ENCODE measurements around the gene AJAP1.

The AJAP1 gene

GRCh38 chr1:4723106-4723505, 68.7 kb downstream of the AJAP1 start:
- TF ChIP-seq SPI1 (IDR thresholded peaks at IDR 0.05; ENCODE audit: borderline replicate concordance, low read depth): no peak
- no peak for TF ChIP-seq POLR2AphosphoS5 (IDR thresholded peaks at IDR 0.05; ENCODE audit: low read depth)
- no peak for TF ChIP-seq GABPA (IDR thresholded peaks at IDR 0.05; ENCODE audit: low read depth)
- TF ChIP-seq REST (IDR thresholded peaks at IDR 0.05; ENCODE audit: insufficient replicate concordance, low read depth): no peak
- TF ChIP-seq CTCF (IDR thresholded peaks at IDR 0.05; ENCODE audit: insufficient read depth, low read length): no peak
- no peak for DNase-seq (ENCODE audit: low read depth in 1 of 2, low spot score in 1 of 2)
- no peak overlapping the region for H3K4me3 ChIP-seq (replicated peaks; ENCODE audit: insufficient read depth, low read length)
- H3K27ac ChIP-seq (replicated peaks): no peak overlapping the region
- no peaks in the 10 kb centered on the region for H3K27me3 ChIP-seq (ENCODE audit: insufficient read depth, poor library complexity, severe bottlenecking)

- Histone ChIP-seq H3K27me3 (ENCODE audit: insufficient read depth, poor library complexity, severe bottlenecking) (no peaks in the 10 kb centered on the region), H3K4me3 (replicated peaks; ENCODE audit: insufficient read depth, low read length) (no peak overlapping the region), H3K27ac (replicated peaks) (no peak overlapping the region)
- DNase-seq (ENCODE audit: low read depth in 1 of 2, low spot score in 1 of 2): no peak
- TF ChIP-seq REST (IDR thresholded peaks at IDR 0.05; ENCODE audit: insufficient replicate concordance, low read depth): no peak
- TF ChIP-seq CTCF (IDR thresholded peaks at IDR 0.05; ENCODE audit: insufficient read depth, low read length): no peak
- no peak for TF ChIP-seq POLR2AphosphoS5 (IDR thresholded peaks at IDR 0.05; ENCODE audit: low read depth)
- TF ChIP-seq SPI1 (IDR thresholded peaks at IDR 0.05; ENCODE audit: borderline replicate concordance, low read depth): no peak
- no peak for TF ChIP-seq GABPA (IDR thresholded peaks at IDR 0.05; ENCODE audit: low read depth)
These were observed 69.6 kb downstream of the AJAP1 start for GRCh38 chr1:4724001-4724400.

- H3K27me3 ChIP-seq (ENCODE audit: insufficient read depth, poor library complexity, severe bottlenecking): no peaks in the 10 kb centered on the region
- TF ChIP-seq SPI1 (IDR thresholded peaks at IDR 0.05; ENCODE audit: borderline replicate concordance, low read depth) (peak; percentile 23; the same call in 1 of the 2 replicates), CTCF (IDR thresholded peaks at IDR 0.05; ENCODE audit: insufficient read depth, low read length) (no peak), REST (IDR thresholded peaks at IDR 0.05; ENCODE audit: insufficient replicate concordance, low read depth) (no peak), POLR2AphosphoS5 (IDR thresholded peaks at IDR 0.05; ENCODE audit: low read depth) (no peak), GABPA (IDR thresholded peaks at IDR 0.05; ENCODE audit: low read depth) (no peak)
- no peak overlapping the region for H3K27ac ChIP-seq (replicated peaks)
- H3K4me3 ChIP-seq (replicated peaks; ENCODE audit: insufficient read depth, low read length): no peak overlapping the region
- DNase-seq (ENCODE audit: low read depth in 1 of 2, low spot score in 1 of 2): no peak
These were observed 70.4 kb downstream of the AJAP1 start for GRCh38 chr1:4724695-4725250.
